GM21786 (cell line): ENCODE results near the gene RNASEL.
A peak's percentile ranks its signal among the peaks of the same experiment; 100 is the strongest.

Experiments
- ATAC-seq: cut with Tn5 transposase; IDR thresholded peaks from one replicate; pipeline ENCODE4 v1.9.1; 2021; ENCODE audit not compliant: unreplicated experiment

The RNASEL gene

DNA sequence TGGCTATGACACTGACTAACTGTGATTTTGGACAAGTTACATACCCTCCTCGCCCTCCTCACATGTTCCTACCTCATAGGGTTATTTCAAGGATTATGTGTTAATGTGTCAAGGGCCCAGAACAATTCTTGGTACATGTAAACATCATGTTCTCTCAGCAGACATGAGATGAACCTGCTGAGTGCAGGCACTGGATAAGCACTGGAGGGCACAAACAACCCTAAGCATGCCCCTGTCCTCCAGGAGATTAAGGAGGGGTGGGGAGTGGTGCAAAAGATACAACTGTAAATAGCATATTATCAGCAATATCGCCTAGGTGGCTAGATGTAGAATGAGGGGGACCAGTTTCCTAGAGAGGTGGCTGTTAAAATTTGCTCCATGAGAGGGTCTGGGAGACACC, 32.9 kb upstream of the RNASEL start:
- no peak for ATAC-seq

DNA sequence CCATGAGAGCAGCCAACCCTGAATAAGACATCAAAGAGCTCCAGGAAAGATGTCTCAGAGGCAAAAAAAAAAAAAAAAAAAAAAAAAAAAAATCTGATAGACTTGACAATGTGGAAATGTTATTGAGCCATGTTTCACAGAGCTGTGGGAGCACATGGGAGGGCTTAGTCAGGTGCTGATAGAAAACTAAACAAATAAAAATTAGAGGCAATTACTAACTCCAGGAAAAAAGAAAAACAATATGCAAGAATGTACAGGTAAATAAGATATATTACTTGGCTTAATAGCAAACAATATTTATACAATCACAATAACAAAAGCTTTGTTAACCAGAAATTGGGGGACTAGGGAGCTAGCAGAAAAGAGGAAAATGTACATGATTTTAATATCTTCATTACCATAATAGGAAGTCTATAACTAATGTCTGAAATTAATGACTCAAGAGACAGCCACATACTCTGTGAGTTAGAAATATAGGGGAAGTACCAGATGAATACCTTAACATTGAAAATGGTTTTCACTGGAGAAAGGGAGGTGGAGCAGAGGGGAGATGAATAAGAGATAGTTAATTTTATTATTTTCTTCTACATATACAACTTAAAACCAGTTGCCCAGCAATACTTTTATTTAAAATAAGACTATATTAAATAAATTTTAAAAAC, 32.0 kb upstream of the RNASEL start:
- ATAC-seq = no peak

DNA sequence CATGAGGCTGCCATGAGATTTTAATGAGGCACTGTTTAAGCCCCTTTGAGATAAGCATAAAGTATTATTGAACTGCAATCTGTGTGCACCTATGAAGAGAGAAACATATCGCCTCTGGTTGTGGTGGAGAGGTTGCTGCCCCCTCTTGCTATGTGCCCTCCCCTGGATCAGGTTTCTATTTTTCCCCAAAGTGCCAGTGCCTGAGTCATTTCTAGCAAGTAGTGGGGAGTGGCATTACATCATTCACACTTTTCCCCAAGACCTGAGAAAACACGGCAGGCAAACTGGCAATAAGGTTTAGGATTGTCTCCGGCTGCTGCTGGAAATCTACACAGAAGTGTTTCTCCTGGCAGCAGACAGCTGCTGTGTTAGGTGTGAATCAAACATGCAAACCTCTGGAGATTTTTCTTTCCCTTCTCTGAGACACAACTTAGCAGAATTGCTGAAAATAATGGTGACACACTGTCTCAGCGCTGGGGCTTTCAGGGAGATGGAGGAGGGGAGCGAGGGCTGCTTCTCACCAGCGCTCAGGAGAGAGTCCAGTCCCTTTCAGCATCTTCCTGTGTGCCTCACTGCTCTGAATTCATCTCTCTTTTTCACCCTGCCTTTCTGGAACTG, 28.8 kb upstream of the RNASEL start:
- ATAC-seq = no peak

DNA sequence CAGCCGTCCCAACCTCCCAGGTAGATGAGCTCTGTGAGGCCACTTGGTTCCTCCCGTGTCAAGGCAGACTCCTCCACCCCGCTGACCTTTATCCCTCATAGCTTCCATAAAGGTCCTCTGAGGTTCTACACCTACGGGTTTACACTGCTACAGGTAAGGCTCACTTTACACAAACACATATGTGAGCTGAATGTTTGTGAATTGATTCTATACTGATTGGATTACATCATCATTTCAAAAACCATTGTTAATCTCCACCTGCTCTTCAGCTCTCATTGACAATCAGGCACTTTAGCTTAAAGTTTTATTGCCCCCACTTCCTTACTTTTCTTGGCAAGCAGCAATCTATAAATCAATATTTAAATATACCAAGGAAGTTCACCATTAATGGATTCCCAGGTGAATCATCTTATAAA, 28.0 kb upstream of the RNASEL start:
- no peak for ATAC-seq

DNA sequence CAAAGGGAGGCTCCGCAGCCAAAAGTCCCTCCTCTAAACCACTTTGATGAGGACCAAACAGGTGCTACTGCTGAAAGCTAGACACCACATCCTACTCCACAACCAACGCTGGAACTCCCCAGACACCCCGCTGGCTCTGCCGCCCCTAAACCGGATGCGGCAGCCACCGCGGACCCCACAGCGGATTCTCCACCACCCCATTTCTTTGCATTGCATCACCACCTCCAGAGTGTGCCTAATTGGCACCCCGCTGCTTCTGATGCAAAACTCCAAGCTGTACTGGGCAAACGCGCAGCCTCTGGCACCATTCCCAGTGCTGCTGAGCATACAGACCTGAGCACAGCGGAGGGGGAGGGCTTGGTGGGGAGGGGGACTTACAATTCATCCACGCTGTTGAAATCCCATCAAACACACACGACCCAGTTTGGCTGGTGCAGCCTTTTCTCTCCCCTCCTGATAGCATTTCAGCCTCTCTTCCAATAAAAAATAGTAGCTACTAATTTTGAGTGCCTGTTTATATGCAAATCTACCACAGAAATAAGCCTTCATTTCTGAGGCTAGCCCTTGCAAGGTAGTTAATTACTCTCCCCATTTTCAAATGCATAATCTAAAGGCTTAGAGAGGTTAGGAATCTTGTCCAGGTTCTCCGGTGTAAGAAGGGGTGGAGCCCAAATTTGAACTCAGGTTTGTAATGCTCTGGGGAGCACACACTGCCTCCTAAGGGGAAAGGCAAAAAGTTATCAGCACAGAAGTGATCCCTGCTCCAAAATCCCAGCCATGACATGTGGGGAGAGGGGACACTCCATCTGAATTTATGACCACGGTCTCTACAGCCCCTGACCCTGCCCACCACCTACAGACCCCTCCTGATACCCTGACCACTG, 27.3 kb upstream of the RNASEL start:
- peak; percentile 74 for ATAC-seq

DNA sequence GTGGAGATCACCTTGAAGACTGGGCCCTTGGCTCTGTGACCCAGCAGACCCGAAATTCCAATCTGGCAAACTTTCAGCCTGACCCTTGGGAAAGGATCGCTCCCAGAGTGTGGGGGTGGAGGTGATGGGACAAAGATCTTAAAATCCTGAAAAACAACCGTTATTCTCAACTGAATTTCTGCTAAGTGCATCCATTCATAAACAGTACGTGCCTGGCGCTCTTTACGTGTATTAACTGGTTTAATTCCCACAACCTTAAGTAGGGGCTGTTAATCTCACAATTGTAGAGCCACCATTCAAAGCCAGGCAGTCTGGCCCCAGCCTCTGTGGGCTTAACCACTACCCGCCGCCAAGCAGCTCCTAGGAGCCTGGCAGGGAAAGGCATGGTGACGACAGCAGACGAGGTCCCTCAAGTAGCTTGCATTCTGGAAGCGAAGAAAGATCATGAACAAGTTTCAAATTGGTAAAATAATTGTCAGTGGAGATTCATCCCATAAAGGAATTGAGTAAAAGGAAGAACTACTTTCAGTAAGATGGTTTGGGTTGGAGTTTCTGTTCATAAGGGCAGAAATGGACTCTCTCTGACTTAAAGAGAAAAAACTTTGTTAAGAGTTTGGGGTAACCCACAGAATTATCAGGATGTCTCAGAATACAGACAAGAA, 26.5 kb upstream of the RNASEL start:
- ATAC-seq = peak; percentile 13

DNA sequence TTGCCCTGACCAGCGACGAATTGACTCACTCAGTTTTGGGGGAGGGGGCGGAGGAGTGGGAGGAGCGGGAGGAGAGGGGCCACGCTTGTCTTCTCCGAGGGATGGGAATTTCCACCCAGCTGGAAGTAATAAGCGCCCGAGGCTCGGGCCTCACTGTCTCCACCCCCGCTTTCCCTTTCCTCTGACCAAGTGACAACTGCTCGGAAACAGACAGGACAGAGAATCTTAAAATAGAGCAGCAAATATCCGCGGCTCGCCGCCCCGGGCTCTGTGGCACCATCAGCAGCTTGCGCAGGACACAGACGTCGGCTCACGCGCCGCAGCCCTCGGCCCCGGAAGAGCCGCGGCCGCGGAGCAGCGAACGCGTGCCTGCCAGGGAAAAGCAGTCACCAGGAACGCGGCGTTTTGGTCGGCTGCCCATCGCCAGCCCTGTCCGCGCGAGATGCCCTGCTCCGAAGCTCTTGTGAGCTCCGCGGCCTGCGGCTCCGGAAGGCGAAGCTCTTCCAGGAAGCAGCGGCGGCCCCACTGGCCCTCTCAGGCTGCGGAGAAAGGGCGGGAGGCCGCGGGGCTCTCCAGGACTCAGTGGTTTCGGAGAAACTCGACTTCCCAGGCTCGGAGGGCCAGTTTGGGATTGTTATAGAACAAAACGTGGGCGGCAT, 25.9 kb upstream of the RNASEL start:
- peak; percentile 39 for ATAC-seq

DNA sequence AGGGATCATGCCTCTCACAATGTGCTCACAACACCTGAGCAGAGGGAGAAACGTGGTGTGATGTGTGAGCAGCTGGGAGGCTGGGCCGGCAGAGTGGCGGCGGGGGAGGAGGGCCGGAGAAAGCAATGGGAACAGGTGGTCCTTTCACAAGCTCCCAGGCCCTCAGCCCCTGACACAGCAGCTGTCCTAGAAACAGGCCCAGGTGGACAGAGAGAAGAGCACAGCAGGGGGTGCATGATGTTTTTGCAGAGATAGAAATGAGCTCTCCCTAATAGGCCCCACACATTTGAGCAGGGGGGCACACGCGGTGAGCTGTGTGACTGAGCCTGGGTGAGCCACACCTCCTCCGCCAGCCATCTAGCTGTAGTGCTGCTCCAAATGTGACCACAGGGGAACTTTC, 22.7 kb upstream of the RNASEL start:
- ATAC-seq = no peak

DNA sequence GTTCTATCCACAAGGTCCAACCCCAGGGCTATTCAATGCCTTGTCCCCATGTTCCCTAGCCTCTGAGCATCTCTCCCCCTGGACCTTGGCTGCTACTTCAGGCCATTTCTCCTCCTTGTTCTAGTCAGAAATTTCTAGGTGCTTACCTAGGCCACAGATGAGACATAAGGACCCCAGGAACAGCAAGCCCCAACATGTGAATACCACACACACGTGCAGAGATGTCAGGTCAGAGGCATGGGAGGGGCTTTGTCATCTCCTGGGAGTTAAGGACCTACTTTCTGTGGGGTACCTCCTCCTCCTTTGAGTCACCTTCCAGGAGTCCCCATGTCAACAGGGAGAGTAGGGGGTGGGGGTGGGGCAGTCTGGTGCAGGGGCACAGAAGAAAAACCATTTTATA, 22.3 kb upstream of the RNASEL start:
- no peak for ATAC-seq

DNA sequence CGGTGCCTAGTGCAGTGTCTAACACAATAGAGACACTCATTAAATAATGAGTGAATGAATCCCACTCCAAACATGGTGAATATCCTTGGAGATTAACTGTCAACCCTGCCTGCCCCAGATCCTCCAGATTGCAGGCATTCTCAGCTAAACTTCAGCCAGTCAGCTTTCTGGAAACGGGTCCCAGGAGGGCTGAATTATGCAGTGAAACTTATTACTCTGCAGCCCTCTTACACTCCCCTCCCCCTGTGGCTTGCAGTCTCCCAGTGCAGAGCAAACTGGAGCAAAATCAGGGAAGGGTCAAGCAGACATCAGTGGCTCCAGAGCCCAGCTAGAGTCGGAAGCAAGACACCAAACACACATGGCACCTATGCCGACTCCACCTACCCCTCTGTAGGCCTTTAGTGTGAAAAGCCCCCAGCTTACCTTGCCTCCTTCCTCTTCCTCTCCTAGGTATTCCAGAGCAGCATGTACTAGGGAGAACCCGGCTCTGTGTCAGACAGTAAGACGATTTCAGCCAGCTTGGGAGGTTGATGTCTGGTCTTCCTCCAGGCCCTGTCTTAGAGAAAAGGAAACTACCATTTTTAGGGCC, 21.6 kb upstream of the RNASEL start:
- no peak for ATAC-seq

DNA sequence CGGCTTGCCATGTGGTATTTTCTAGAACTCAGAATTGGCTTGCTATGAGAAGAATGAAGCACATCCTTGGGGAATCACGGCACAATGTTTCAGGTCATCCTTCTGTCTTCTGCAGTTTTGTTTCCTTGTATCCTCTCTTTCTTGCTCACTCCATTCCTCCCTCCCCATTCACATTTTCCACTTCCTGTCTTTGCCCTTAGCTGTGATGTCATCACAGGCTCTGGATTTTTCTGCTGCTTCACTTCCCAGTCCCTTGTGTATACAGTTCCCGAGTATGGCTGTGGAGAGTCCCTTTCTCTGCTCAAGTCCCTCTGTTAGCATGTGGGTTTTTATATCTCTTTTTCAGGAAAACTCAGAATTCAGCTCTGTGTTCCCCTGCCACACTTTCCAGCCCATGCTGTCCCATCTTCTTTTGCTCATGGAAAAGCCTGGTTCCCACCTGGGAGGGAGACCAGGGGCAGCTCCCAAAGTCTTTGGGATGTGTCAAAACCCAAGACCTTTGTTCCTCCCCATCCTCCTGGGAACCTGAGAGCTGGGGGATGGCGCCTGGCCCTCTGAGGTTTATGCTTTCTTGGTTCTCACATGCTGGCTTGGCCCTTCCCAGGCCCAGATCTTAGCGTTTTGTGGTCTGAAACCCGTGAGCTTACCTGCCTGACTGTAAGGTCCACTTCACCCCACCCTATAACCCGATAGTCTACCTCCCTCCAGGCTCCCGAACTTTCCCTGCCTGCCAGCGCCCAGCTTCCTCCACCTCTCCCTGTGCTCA, 20.0 kb upstream of the RNASEL start:
- ATAC-seq = no peak

DNA sequence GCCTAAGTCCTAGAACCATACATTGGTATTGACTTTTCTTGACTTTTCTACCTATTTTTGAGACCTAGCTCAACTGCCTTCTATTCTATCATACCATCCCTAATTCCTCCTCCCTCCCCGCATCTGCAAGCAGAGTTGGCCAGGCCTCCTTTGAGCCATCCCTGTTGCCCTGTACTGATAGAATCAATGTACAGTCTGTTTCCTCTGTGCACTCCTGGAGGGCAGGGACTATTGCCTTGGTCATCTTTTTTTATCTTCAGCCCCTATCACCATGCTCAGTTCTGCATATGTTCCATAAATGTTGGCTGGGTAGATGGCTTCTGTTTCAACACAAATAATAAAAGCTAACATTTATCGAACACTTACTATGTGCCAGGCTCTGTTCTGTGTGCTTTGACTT, 19.2 kb upstream of the RNASEL start:
- no peak for ATAC-seq

DNA sequence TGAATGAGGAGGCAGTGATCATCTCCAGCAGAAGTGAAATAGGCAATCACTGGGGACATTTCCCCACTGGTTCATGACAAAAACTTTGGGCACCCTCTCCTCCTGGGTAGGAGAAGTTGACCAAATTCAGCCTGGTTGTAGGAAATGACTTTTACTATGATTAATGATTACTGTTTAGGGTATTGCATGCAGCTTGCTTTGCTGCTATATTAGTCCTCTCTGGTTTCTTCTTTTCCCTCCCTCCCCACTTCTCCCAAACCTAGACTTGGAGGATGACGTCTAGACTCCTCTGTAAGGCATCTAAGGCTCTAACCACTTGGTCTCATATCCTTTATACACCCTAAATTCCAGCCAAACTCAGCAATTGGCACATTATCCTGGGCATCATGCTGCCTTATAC, 18.5 kb upstream of the RNASEL start:
- no peak for ATAC-seq

DNA sequence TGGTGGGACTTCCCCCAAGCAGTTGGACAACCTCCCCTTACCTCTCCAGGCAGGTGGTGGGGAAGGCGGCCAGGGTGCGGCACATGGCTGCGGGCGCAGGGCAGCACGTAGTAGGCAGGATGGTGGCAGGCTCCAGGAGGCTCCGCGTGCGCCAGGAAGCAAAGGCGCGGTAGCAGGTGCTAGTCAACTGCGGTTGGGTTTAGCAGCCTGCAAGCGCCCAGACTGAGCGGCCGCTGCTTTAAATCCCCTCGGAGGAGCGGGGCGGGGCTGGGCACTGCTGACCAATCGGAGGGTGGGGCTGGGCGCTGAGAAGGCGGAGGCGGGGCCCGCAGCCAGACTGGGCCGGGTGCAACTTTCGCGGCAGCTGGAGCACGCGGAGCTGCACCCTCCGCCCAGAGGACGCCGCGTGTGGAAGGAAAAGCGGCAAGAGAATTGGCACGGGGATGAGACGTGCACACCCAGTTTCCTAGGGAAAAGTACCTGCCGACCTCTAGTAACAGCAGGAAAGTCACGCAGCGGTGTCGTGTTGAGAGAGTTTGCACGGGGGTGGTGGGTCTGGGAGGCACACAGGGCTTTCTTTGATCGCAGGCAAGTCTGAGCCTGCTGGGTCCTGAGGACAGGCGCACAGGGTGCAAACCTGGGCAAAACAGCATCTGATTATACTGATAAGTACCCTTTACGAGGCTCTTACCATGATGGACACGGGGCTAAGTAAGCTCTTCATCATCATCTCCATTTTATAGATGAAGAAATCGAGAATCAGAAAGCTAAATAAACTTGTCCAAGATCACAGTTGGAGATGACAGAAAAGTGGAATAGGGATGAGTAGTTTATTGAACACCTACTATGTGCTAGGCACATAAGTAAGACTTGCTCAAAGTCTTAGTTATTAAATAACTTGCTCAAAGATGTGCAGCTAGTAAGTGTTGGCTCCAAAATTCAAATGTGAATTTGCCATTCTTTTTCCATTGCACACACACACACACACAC, 15.4 kb upstream of the RNASEL start, which contains the start of gene RGS16:
RGS16 (minus strand) TSS at position 215 of the 990 bp plus-strand sequence; CDS start at position 85, 130 bp downstream.
- peak; percentile 88 for ATAC-seq

DNA sequence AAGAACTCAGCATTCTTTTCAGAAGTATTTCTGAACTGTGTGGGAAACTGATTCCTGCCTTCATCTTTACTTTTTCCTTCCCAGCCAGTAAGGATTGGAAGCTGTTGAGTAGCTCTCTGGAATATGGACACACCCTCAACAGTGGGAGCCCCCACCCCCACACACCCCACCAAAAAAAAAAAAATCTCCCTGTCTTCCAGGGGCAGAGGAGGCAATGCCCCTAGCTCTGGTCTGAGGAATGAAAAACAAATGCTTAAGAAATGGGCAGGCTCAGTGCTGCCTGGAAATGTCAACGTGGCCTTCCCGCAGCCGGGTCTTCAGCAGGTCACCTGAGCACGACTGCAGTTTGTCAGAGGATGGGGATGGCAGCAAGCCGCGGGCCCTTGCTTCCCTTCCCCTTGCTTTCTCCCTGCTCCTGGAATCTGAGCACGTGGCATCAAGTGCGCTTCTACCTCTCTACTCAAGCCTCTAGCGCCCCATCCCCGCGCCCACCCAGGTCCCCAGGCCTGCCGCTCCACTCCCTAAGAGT, 14.7 kb upstream of the RNASEL start:
- ATAC-seq = peak; percentile 11

DNA sequence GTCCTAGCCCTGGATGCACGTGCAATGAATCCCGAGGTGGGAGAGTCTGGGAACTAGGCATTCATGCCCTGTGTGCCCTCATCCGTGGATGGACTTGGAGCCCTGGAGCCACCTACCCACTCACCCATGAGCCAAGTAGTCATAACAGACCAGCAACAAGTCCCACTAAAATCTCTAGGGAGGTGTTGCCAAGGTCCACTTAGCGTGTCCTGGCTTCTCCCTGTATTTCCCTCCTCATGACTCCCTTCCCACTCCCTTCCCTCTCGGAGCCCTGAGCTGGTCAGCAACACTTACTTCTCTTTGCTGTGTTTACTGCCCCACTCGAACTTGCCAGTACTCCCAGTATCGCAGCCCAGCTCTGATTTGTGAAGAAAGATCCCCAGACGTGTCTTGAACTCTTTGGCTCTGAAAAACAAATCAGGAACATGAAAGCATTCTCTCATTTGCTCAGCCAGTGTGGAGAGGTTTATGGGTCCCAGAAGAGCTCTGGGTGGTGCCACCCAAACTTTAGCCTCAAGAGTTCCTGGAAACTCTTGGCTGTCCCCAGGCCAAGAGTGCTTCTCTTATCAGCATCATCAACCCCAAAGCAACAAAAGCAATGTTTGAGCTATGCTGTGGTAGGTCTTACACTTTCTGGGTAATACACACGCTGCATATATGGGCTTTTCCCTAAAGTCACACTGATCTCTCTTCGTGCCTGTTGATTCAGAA, 14.0 kb upstream of the RNASEL start:
- ATAC-seq = no peak

DNA sequence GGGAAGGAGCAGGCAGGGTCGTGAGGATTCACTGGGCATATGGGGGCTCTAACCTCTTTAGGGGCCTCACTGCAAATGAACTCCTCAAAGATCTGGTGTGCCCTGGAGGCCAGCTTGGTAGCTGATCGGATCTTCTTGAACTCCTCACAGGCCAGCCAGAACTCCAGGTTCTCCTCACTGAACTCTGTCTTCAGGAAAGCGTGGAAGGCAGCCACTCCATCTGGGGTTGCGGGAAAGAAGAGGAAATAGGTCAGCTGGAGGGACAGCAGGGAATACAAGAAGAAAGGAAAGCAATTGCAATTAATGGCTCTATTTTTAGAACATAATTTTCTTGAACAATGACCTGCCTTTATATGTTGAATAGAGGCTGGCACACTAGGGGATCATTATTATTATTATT, 12.9 kb upstream of the RNASEL start:
- no peak for ATAC-seq

DNA sequence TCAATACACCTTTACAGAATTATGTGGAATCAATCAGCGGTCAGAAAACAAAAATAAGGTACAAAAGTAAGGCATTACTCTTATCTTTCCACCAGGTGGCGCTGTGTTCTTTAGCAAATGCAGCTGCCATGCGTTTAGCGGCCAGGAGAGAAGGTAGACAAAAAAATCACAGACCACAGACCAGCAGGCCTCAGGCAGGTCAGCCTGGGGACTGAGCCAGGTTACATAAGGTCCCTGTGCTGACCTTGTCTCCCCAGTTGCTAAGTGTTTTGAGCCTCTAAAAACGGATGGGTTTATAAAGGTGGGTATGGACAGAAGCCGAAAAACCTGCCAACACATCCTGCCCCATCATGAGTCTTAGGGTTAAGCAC, 12.3 kb upstream of the RNASEL start:
- peak; percentile 24 for ATAC-seq
